Esophagus muscularis mucosa (tissue), 4 donors: ENCODE measurements around the gene TOMM20L.

Experiments used
- CTCF ChIP-seq, 3 experiments: fragments of 200-600 bp in 2 of 3; fragments of 450-650 bp in 1 of 3; sonication (generic) in 2 of 3; IDR thresholded peaks; one replicate each; pipeline ENCODE4 v1.5.1; 2017 to 2019; ENCODE audit warnings: antibody characterized with exemption in 3 of 3, mild to moderate bottlenecking in 2 of 3, moderate library complexity in 1 of 3
- EP300 ChIP-seq: sonication (generic); formaldehyde crosslinking; IDR thresholded peaks from one replicate; pipeline ENCODE4 v1.6.1; 2017; ENCODE audit warnings: antibody characterized with exemption
- POLR2A ChIP-seq: fragments of 450-650 bp; IDR thresholded peaks from one replicate; pipeline ENCODE4 v1.6.1; 2017; ENCODE audit warnings: antibody characterized with exemption, moderate library complexity, mild to moderate bottlenecking, low read depth
- POLR2AphosphoS5 ChIP-seq, 2 donors: sonication (generic); formaldehyde crosslinking; IDR thresholded peaks; one replicate each; pipeline ENCODE4 v1.6.1; 2017; ENCODE audit warnings: antibody characterized with exemption in 2 of 2

GRCh38 chr14:58414845-58415244 lies 19.1 kb downstream of the TOMM20L start:
- TF ChIP-seq CTCF (IDR thresholded peaks at IDR 0.05) = no peak
- no peak for TF ChIP-seq POLR2A
- TF ChIP-seq EP300 = no peak
- no peak for TF ChIP-seq POLR2AphosphoS5 (IDR thresholded peaks at IDR 0.05)
